GM23338 (cell line): ENCODE measurements around the gene NR3C1. TPM values are rescaled to one million over a fixed set of nuclear protein-coding genes. Genes with fewer than 3 reads are reported as not detected.

Experiments used
- ATAC-seq: fragments of 200-7000 bp; cut with Tn5 transposase; 3 replicates; pipeline ENCODE4 v1.9.1; 2020
- DNase-seq: peaks from one replicate; pipeline ENCODE4 v3.0.0-alpha.2; 2015; ENCODE audit warnings: low spot score
- H2AFZ ChIP-seq: fragments of 200-600 bp; sonication (generic); 2 replicates; pipeline ENCODE4 v1.8.0; 2016; ENCODE audit warnings: antibody characterized with exemption, mild to moderate bottlenecking, moderate library complexity
- H3F3A ChIP-seq: fragments of 200-600 bp; sonication (generic); replicated peaks from 2 replicates; pipeline ENCODE4 v1.8.0; 2017; ENCODE audit warnings: antibody characterized with exemption, mixed run types, low read depth
- H3K27ac ChIP-seq: fragments of 200-600 bp; sonication (generic); 2 replicates; pipeline ENCODE4 v1.6.1; 2016; ENCODE audit warnings: low read depth
- H3K27me3 ChIP-seq: fragments of 200-600 bp; sonication (generic); 2 replicates; pipeline ENCODE4 v1.8.0; 2016; ENCODE audit warnings: mild to moderate bottlenecking, mixed run types, moderate library complexity; ENCODE audit not compliant: insufficient read depth
- H3K36me3 ChIP-seq: fragments of 200-600 bp; sonication (generic); 2 replicates; pipeline ENCODE4 v1.8.0; 2016; ENCODE audit warnings: mild to moderate bottlenecking; ENCODE audit not compliant: insufficient read depth
- H3K4me1 ChIP-seq: fragments of 200-600 bp; sonication (generic); 2 replicates; pipeline ENCODE4 v1.8.0; 2016; ENCODE audit warnings: mild to moderate bottlenecking, moderate library complexity; ENCODE audit not compliant: insufficient read depth
- H3K4me2 ChIP-seq: fragments of 200-600 bp; sonication (generic); 2 replicates; pipeline ENCODE4 v1.7.1; 2017; ENCODE audit warnings: mixed run types
- H3K4me3 ChIP-seq: fragments of 200-600 bp; sonication (generic); 2 replicates; pipeline ENCODE4 v1.6.1; 2016; ENCODE audit warnings: mixed run types
- H3K79me2 ChIP-seq: fragments of 200-600 bp; sonication (generic); replicated peaks from 2 replicates; pipeline ENCODE4 v1.8.0; 2017; ENCODE audit warnings: mild to moderate bottlenecking; ENCODE audit not compliant: insufficient read depth
- H3K9me2 ChIP-seq: fragments of 200-600 bp; sonication (generic); 2 replicates; pipeline ENCODE4 v1.8.0; 2017; ENCODE audit not compliant: insufficient read depth
- H4K20me1 ChIP-seq: fragments of 200-600 bp; sonication (generic); replicated peaks from 2 replicates; pipeline ENCODE4 v1.8.0; 2017; ENCODE audit warnings: mild to moderate bottlenecking; ENCODE audit not compliant: insufficient read depth
- H3K27ac Mint-ChIP-seq: 2 replicates; pipeline ENCODE4 v1.8.0; 2020; ENCODE audit warnings: inconsistent platforms, mild to moderate bottlenecking, moderate library complexity, mixed read lengths
- H3K27me3 Mint-ChIP-seq: 3 replicates; pipeline ENCODE4 v1.8.0; 2022; ENCODE audit warnings: low read depth, mild to moderate bottlenecking, moderate library complexity, mixed read lengths, inconsistent platforms; ENCODE audit not compliant: insufficient read depth, poor library complexity
- H3K36me3 Mint-ChIP-seq: 3 replicates; pipeline ENCODE4 v1.8.0; 2021; ENCODE audit warnings: low read depth, mild to moderate bottlenecking, inconsistent platforms, moderate library complexity, mixed read lengths
- H3K4me1 Mint-ChIP-seq: 3 replicates; pipeline ENCODE4 v1.8.0; 2020; ENCODE audit warnings: mild to moderate bottlenecking, inconsistent platforms, mixed read lengths
- H3K4me3 Mint-ChIP-seq: 3 replicates; pipeline ENCODE4 v1.8.0; 2021; ENCODE audit warnings: moderate library complexity, mild to moderate bottlenecking, inconsistent platforms, mixed read lengths
- H3K9me3 Mint-ChIP-seq: 3 replicates; pipeline ENCODE4 v1.8.0; 2020; ENCODE audit warnings: moderate library complexity, mild to moderate bottlenecking, inconsistent platforms, mixed read lengths
- CREB1 ChIP-seq: fragments of 250-450 bp; sonication (Bioruptor Pico); IDR thresholded peaks from 2 replicates; pipeline ENCODE4 v1.5.0; 2020; ENCODE audit warnings: low read depth, mild to moderate bottlenecking, moderate library complexity
- EZH2 ChIP-seq: fragments of 200-600 bp; sonication (generic); IDR thresholded peaks from one replicate; pipeline ENCODE4 v1.8.0; 2017; ENCODE audit warnings: antibody characterized with exemption, mild to moderate bottlenecking, low read depth; ENCODE audit not compliant: unreplicated experiment
- EZH2phosphoT487 ChIP-seq: fragments of 200-600 bp; sonication (generic); IDR thresholded peaks from one replicate; pipeline ENCODE4 v1.8.1; 2018; ENCODE audit warnings: antibody characterized with exemption; ENCODE audit not compliant: unreplicated experiment
- JUNB ChIP-seq: IDR thresholded peaks from one replicate; pipeline ENCODE4 v1.6.1; 2016; ENCODE audit warnings: antibody characterized with exemption; ENCODE audit not compliant: unreplicated experiment
- NANOG ChIP-seq: IDR thresholded peaks from 2 replicates; pipeline ENCODE4 v1.6.1; 2016; ENCODE audit warnings: antibody characterized with exemption, borderline replicate concordance
- POLR2AphosphoS5 ChIP-seq: IDR thresholded peaks from 2 replicates; pipeline ENCODE4 v1.6.1; 2016; ENCODE audit warnings: antibody characterized with exemption, low read depth
- REST ChIP-seq: IDR thresholded peaks from one replicate; pipeline ENCODE4 v1.6.1; 2018; ENCODE audit warnings: antibody characterized with exemption; ENCODE audit not compliant: unreplicated experiment
- STAT1 ChIP-seq: IDR thresholded peaks from one replicate; pipeline ENCODE4 v1.6.1; 2016; ENCODE audit warnings: antibody characterized with exemption; ENCODE audit not compliant: unreplicated experiment
- ZNF331 ChIP-seq: fragments of 250-450 bp; sonication (Bioruptor Pico); IDR thresholded peaks from 2 replicates; pipeline ENCODE4 v1.5.0; 2020; ENCODE audit warnings: low read depth, mild to moderate bottlenecking, moderate library complexity
- polyA plus RNA-seq: library from polyadenylated mRNA; unstranded; fragments of >200 nt; fragmentation: Nextera tagmentation; extraction: Ambion mirVana; gene quantifications from 2 replicates; pipeline ENCODE4 v1.2.1, GENCODE V29; 2016
- total RNA-seq: library from RNA; depleted of rRNA; stranded (reverse); fragments of >200 nt; shearing (Covaris generic); gene quantifications from 2 replicates; pipeline ENCODE4 v1.2.3, GENCODE V29; 2014

The NR3C1 gene
- total and polyA plus RNA-seq, 2 experiments from 2014 or later: 1.2 to 4.6 TPM

GRCh38 chr5:143251946-143252345 is 151.5 kb downstream of the NR3C1 start:
- Histone ChIP-seq H2AFZ (no peak overlapping the region), H4K20me1 (no peaks in the 10 kb centered on the region), H3K4me2 (no peak overlapping the region), H3K4me1 (no peaks in the 10 kb centered on the region), H3K36me3 (no peaks in the 10 kb centered on the region), H3K27ac (no peak overlapping the region), H3K4me3 (no peak overlapping the region), H3K79me2 (no peaks in the 10 kb centered on the region), H3K27me3 (no peaks in the 10 kb centered on the region), H3F3A (no peaks in the 10 kb centered on the region), H3K9me2 (0 out of 2 replicates have a peak, but pooled peaks cover 8% of the 10 kb centered on the region)
- DNase-seq: no peak
- Mint-ChIP-seq H3K4me1 (peaks cover 3% of the 10 kb centered on the region; the same call in 1 of the 3 replicates), H3K36me3 (no peaks in the 10 kb centered on the region), H3K27ac (no peak overlapping the region), H3K9me3 (no peaks in the 10 kb centered on the region; the same call in 2 of the 3 replicates), H3K4me3 (no peak overlapping the region), H3K27me3 (peaks cover 6% of the 10 kb centered on the region)
- ATAC-seq: no peak
- TF ChIP-seq REST (no peak), CREB1 (CRISPR knock-in tag) (no peak)

GRCh38 chr5:143251190-143251589 is 152.3 kb downstream of the NR3C1 start:
- DNase-seq: no peak
- Mint-ChIP-seq H3K27me3 (peaks cover 6% of the 10 kb centered on the region), H3K4me1 (peaks cover 3% of the 10 kb centered on the region; the same call in 1 of the 3 replicates)

More at GRCh38 chr5:143251190-143251589, 152.3 kb downstream of the NR3C1 start:
- Mint-ChIP-seq H3K27ac (no peak overlapping the region), H3K9me3 (no peaks in the 10 kb centered on the region; the same call in 1 of the 3 replicates), H3K36me3 (no peaks in the 10 kb centered on the region), H3K4me3 (no peak overlapping the region)
- Histone ChIP-seq H3K4me2 (no peak overlapping the region), H3K27ac (no peak overlapping the region), H3K4me3 (no peak overlapping the region), H3K36me3 (no peaks in the 10 kb centered on the region), H3K9me2 (0 out of 2 replicates have a peak, but pooled peaks cover 8% of the 10 kb centered on the region), H3F3A (no peaks in the 10 kb centered on the region), H4K20me1 (no peaks in the 10 kb centered on the region), H3K4me1 (no peaks in the 10 kb centered on the region), H3K27me3 (no peaks in the 10 kb centered on the region), H2AFZ (no peak overlapping the region), H3K79me2 (no peaks in the 10 kb centered on the region)
- ATAC-seq: no peak
- no peak for TF ChIP-seq REST
- TF ChIP-seq CREB1 (CRISPR knock-in tag): no peak
- no peak for TF ChIP-seq ZNF331 (CRISPR knock-in tag)
- TF ChIP-seq NANOG: no peak
- no peak for TF ChIP-seq POLR2AphosphoS5
- no peak for TF ChIP-seq JUNB
- no peak for TF ChIP-seq EZH2phosphoT487
- no peak for TF ChIP-seq STAT1
- TF ChIP-seq EZH2: no peak
